ENCODE measurements around the gene FAM83B.

- TF ChIP-seq EZH2 (IDR thresholded peaks at IDR 0.05; ENCODE audit: insufficient read depth, poor library complexity, severe bottlenecking) (no peak), EZH2phosphoT487 (IDR thresholded peaks at IDR 0.05; ENCODE audit: insufficient read depth, low read depth) (no peak)
Observed at GRCh38 chr6:54813892-54814291, 32.7 kb upstream of the FAM83B start.
